Smooth muscle cell (in vitro differentiated cells): ENCODE results near the gene DPP9. TPM values are rescaled to one million over a fixed set of nuclear protein-coding genes. Genes with fewer than 3 reads are reported as not detected.

ENCODE experiments used
- DNase-seq: peaks from one replicate; lab custom pipeline; 2025; ENCODE audit not compliant: unreplicated experiment; lab: John Stamatoyannopoulos, UW
- H2AFZ ChIP-seq: fragments of 200-600 bp; sonication (generic); 2 replicates; pipeline ENCODE4 v1.6.0; 2016; ENCODE audit warnings: antibody characterized with exemption, low read depth, mild to moderate bottlenecking
- H3F3A ChIP-seq: fragments of 200-600 bp; sonication (generic); 2 replicates; pipeline ENCODE4 v1.6.0; 2017; ENCODE audit warnings: antibody characterized with exemption, low read depth
- H3K27ac ChIP-seq: fragments of 200-600 bp; sonication (generic); 2 replicates; pipeline ENCODE4 v1.5.1; 2016; ENCODE audit warnings: low read depth, mild to moderate bottlenecking
- H3K27me3 ChIP-seq: fragments of 200-600 bp; sonication (generic); 2 replicates; pipeline ENCODE4 v1.6.1; 2016; ENCODE audit warnings: low read depth, mild to moderate bottlenecking
- H3K36me3 ChIP-seq: fragments of 200-600 bp; sonication (generic); 2 replicates; pipeline ENCODE4 v1.5.1; 2016; ENCODE audit warnings: low read depth
- H3K4me1 ChIP-seq: fragments of 200-600 bp; sonication (generic); 2 replicates; pipeline ENCODE4 v1.5.1; 2016; ENCODE audit warnings: low read depth
- H3K4me2 ChIP-seq: fragments of 200-600 bp; sonication (generic); 2 replicates; pipeline ENCODE4 v1.6.0; 2016; ENCODE audit warnings: mild to moderate bottlenecking
- H3K4me3 ChIP-seq: fragments of 200-600 bp; sonication (generic); 2 replicates; pipeline ENCODE4 v1.5.1; 2016; ENCODE audit warnings: mild to moderate bottlenecking
- H3K79me2 ChIP-seq: fragments of 200-600 bp; sonication (generic); 2 replicates; pipeline ENCODE4 v1.6.0; 2016; ENCODE audit warnings: low read depth, mild to moderate bottlenecking
- H3K9ac ChIP-seq: fragments of 200-600 bp; sonication (generic); 2 replicates; pipeline ENCODE4 v1.6.0; 2016; ENCODE audit warnings: low read depth
- H3K9me3 ChIP-seq: fragments of 200-600 bp; sonication (generic); replicated peaks from 2 replicates; pipeline ENCODE4 v1.5.1; 2016; ENCODE audit warnings: low read depth
- H4K20me1 ChIP-seq: fragments of 200-600 bp; sonication (generic); 2 replicates; pipeline ENCODE4 v1.6.0; 2016; ENCODE audit warnings: low read depth
- whole genome bisulfite sequencing: methylation state at CpG from one replicate; pipeline ENCODE4 v1.1.7; 2016; ENCODE audit warnings: low lambda C conversion rate; 5-methylcytosine and 5-hydroxymethylcytosine counted together
- polyA plus RNA-seq: library from polyadenylated mRNA; unstranded; fragments of >200 nt; fragmentation: Nextera tagmentation; extraction: Ambion mirVana; gene quantifications from 2 replicates; pipeline ENCODE4 v1.2.1, GENCODE V29; 2016
- total RNA-seq: library from RNA; depleted of rRNA; stranded (reverse); fragments of >200 nt; gene quantifications from 2 replicates; pipeline ENCODE4 v1.2.3, GENCODE V29; 2014
- TF ChIP-seq, protein P1 (sequence below): fragments of 200-600 bp; sonication (generic); IDR thresholded peaks from 2 replicates; pipeline ENCODE4 v1.5.1; 2017; ENCODE audit warnings: borderline replicate concordance, mild to moderate bottlenecking, antibody characterized with exemption; ENCODE audit not compliant: insufficient read depth, poor library complexity, severe bottlenecking

DPP9 gene
- total and polyA plus RNA-seq, 2 experiments from 2014 or later: 26.3 to 44.3 TPM

DNA sequence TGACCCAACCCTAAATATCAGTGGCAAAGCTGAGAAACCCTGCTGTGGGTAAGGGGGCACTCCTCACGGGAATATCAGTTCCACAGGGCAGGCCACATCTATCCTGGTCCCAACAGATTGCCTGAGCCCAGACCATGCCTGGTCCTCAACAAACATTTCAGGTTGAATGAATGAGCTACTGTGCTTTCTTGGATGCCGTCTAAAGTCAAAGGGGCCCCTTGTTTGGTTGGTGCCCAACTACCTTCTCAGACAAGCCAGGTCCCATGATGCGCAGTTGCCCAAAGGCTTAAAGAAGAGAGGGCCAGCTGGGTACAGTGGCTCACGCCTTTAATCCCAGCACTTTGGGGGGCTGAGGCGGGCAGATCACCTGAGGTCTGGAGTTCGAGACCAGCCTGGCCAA, 2.4 kb downstream of the DPP9 start:
- H3K4me3 ChIP-seq: no peak overlapping the region
- H3K79me2 ChIP-seq: peaks cover 30% of the 10 kb centered on the region
- peaks cover 9% of the 10 kb centered on the region for H3K4me1 ChIP-seq
- no peak overlapping the region for H3K27ac ChIP-seq
- TF ChIP-seq, protein P1, sequence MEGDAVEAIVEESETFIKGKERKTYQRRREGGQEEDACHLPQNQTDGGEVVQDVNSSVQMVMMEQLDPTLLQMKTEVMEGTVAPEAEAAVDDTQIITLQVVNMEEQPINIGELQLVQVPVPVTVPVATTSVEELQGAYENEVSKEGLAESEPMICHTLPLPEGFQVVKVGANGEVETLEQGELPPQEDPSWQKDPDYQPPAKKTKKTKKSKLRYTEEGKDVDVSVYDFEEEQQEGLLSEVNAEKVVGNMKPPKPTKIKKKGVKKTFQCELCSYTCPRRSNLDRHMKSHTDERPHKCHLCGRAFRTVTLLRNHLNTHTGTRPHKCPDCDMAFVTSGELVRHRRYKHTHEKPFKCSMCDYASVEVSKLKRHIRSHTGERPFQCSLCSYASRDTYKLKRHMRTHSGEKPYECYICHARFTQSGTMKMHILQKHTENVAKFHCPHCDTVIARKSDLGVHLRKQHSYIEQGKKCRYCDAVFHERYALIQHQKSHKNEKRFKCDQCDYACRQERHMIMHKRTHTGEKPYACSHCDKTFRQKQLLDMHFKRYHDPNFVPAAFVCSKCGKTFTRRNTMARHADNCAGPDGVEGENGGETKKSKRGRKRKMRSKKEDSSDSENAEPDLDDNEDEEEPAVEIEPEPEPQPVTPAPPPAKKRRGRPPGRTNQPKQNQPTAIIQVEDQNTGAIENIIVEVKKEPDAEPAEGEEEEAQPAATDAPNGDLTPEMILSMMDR: no peak
- H3K9ac ChIP-seq: no peak overlapping the region
- no peak overlapping the region for H2AFZ ChIP-seq
- H3F3A ChIP-seq: peaks cover 5% of the 10 kb centered on the region
- H4K20me1 ChIP-seq: no peaks in the 10 kb centered on the region
- H3K9me3 ChIP-seq: no peaks in the 10 kb centered on the region
- H3K27me3 ChIP-seq: no peaks in the 10 kb centered on the region
- 99% methylated on average over 6 of the region's 6 CpGs for WGBS
- no peak overlapping the region for H3K4me2 ChIP-seq
- no peak for DNase-seq
- H3K36me3 ChIP-seq: no peaks in the 10 kb centered on the region

DNA sequence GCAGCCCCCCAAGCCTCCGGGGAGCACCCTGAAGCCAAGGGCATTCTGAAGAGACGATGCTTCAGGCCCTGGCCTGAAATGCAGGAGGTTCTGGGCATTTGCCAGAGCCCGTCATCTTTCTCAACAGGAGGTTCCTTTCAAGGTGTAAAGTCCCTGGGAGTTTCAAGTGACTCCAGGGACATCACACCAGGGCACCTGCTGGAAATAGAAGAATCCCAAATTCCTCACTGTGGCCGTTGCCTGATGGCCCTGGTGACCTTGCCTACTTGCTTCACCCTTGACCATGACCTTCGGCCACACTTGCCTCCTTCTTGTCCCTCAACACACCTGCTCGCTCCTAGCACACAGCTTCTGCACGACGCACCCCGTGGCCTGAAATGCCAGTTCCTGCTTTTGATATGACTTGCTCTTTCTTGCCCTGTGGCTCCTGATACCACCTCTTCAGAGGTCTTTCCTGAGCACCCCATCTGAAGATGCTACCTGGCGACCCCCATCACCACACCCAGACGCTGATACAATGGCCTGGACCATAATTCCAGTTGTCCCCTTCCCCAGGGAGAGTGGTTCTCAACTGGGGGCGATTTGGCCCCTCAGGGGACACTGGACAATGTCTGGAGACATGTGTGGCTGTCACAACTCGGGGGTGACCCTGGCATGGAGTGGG, 3.5 kb downstream of the DPP9 start:
- H3F3A ChIP-seq: peaks cover 4% of the 10 kb centered on the region
- no peak for DNase-seq
- no peaks in the 10 kb centered on the region for H4K20me1 ChIP-seq
- H3K9ac ChIP-seq: no peak overlapping the region
- H3K36me3 ChIP-seq: no peaks in the 10 kb centered on the region
- WGBS: 92% methylated on average over 13 of the region's 13 CpGs
- H3K4me1 ChIP-seq: peaks cover 9% of the 10 kb centered on the region
- no peak overlapping the region for H3K27ac ChIP-seq
- no peaks in the 10 kb centered on the region for H3K27me3 ChIP-seq
- no peak overlapping the region for H3K4me2 ChIP-seq
- TF ChIP-seq, protein P1: no peak
- no peak overlapping the region for H3K4me3 ChIP-seq
- H3K9me3 ChIP-seq: no peaks in the 10 kb centered on the region
- no peak overlapping the region for H2AFZ ChIP-seq
- H3K79me2 ChIP-seq: peaks cover 30% of the 10 kb centered on the region

DNA sequence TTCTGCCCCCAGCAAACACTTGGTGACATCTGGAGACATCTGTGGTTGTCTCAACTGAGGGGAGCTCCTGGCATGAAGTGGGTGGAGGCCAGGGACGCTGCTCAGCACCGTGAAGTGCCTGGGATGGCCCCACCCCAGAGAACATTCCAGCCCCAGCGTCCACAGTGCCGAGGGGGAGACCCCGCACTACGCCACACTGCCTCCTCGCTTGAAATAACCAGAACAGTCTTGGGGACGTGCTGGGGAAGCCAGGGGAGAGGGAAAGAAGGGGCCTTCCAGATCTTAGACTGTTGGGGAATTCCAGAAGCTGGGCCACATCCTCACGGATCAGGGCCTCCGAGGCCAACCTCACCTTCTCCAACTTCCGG, 4.2 kb downstream of the DPP9 start:
- DNase-seq: no peak
- H3K9me3 ChIP-seq: no peaks in the 10 kb centered on the region
- no peak overlapping the region for H3K27ac ChIP-seq
- H2AFZ ChIP-seq: no peak overlapping the region
- no peaks in the 10 kb centered on the region for H4K20me1 ChIP-seq
- no peaks in the 10 kb centered on the region for H3K36me3 ChIP-seq
- peaks cover 9% of the 10 kb centered on the region for H3K4me1 ChIP-seq
- H3K79me2 ChIP-seq: peaks cover 30% of the 10 kb centered on the region
- 98% methylated on average over 11 of the region's 11 CpGs for WGBS
- H3K4me2 ChIP-seq: no peak overlapping the region
- no peak overlapping the region for H3K4me3 ChIP-seq
- H3K27me3 ChIP-seq: no peaks in the 10 kb centered on the region
- no peaks in the 10 kb centered on the region for H3F3A ChIP-seq
- TF ChIP-seq, protein P1: no peak
- H3K9ac ChIP-seq: no peak overlapping the region
